ENCODE data around the gene RAB9A.
A peak's percentile ranks its signal among the peaks of the same experiment; 100 is the strongest.

The RAB9A gene

DNA sequence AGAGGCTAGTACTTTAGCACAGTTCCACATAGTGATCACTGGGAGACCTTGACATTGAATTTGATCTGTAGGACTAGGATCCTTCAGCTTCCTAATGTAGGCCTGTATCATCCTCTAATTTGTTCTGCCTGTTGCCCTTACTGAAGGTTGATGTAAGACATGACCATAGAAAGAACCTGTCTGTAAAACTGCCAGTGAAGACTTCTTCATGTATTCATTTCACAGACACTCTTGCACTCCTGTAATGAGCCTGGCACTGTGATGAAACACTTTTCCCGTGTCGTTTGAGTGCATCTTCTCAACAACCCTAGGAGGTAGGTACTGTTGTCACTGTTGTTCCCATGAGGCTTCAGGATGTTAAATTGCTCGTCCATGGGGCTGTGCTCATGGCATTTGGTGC lies 14.7 kb downstream of the RAB9A start:
- DNase-seq (ENCODE audit: low read depth): no peak
- no peak overlapping the region for H3K4me3 ChIP-seq (ENCODE audit: control insufficient read depth, low read depth, low read length)
- TF ChIP-seq, protein P1, sequence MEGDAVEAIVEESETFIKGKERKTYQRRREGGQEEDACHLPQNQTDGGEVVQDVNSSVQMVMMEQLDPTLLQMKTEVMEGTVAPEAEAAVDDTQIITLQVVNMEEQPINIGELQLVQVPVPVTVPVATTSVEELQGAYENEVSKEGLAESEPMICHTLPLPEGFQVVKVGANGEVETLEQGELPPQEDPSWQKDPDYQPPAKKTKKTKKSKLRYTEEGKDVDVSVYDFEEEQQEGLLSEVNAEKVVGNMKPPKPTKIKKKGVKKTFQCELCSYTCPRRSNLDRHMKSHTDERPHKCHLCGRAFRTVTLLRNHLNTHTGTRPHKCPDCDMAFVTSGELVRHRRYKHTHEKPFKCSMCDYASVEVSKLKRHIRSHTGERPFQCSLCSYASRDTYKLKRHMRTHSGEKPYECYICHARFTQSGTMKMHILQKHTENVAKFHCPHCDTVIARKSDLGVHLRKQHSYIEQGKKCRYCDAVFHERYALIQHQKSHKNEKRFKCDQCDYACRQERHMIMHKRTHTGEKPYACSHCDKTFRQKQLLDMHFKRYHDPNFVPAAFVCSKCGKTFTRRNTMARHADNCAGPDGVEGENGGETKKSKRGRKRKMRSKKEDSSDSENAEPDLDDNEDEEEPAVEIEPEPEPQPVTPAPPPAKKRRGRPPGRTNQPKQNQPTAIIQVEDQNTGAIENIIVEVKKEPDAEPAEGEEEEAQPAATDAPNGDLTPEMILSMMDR (conservative IDR thresholded peaks at IDR 0.05; ENCODE audit: control insufficient read depth, insufficient read depth, low read depth, low read length): no peak

DNA sequence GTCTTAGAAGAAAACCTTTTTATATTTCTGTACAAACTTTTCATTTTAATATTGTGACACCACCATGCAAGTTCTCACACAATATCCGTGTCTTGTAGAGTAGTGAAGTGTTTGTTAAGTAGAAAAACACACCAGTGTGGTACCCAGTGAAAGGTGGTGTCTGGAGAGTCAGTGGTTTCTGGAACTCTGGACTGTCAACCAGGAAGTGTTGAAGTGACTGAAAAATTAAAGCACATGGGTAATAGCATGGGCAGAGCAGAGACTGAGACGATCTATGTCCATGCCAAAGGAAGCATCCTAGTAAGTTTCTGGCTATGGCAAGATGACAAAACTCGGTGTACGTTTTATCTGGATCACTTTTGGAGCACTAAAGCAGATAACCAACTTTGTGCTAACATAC lies 22.2 kb downstream of the RAB9A start:
- no peak overlapping the region for H3K4me3 ChIP-seq (ENCODE audit: control insufficient read depth, low read depth, low read length)
- DNase-seq (ENCODE audit: low read depth): no peak
- TF ChIP-seq, protein P1 (conservative IDR thresholded peaks at IDR 0.05; ENCODE audit: control insufficient read depth, insufficient read depth, low read depth, low read length): no peak

DNA sequence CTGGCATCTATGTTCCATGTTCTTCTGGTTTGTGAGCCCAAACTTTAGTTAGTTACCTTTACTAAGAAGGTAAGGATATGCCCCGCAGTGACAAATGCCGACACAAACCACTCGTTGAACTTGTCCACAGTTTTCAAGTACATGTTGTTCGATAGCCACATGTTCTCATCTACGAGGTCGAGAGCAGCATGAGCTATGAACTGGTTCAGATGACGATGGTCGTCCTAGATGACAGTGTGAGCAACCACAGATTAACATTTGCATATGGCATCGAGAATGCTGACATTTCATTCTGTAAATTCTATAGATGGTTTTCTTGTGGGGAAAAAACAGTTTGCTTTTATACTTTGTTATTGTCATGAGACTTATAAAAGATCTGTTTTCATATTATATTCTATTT lies 27.5 kb downstream of the RAB9A start:
- H3K4me3 ChIP-seq (ENCODE audit: control insufficient read depth, low read depth, low read length): no peak overlapping the region
- no peak for DNase-seq (ENCODE audit: low read depth)
- TF ChIP-seq, protein P1 (conservative IDR thresholded peaks at IDR 0.05; ENCODE audit: control insufficient read depth, insufficient read depth, low read depth, low read length): no peak

DNA sequence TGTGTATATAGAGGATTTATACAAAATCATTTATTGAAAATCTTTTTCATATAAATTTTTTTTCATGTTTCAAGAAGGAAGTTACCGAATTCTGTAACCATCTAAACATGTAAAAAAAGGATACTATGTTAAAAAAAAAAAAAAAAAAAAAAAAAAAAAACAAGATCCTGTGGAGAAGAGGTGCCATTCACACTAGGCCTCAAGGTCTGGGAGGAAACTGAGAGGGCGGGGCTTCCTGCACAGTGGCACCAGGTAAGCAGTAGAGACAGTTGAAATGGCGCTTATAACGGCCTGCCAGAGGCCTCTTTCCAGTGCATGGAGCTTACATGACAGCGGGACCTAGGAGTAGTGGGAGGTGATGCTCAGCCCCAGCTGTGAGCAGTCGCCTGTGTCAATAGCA lies 28.0 kb downstream of the RAB9A start:
- H3K4me3 ChIP-seq (ENCODE audit: control insufficient read depth, low read depth, low read length): no peak overlapping the region
- DNase-seq (ENCODE audit: low read depth): no peak
- TF ChIP-seq, protein P1 (conservative IDR thresholded peaks at IDR 0.05; ENCODE audit: control insufficient read depth, insufficient read depth, low read depth, low read length): no peak

DNA sequence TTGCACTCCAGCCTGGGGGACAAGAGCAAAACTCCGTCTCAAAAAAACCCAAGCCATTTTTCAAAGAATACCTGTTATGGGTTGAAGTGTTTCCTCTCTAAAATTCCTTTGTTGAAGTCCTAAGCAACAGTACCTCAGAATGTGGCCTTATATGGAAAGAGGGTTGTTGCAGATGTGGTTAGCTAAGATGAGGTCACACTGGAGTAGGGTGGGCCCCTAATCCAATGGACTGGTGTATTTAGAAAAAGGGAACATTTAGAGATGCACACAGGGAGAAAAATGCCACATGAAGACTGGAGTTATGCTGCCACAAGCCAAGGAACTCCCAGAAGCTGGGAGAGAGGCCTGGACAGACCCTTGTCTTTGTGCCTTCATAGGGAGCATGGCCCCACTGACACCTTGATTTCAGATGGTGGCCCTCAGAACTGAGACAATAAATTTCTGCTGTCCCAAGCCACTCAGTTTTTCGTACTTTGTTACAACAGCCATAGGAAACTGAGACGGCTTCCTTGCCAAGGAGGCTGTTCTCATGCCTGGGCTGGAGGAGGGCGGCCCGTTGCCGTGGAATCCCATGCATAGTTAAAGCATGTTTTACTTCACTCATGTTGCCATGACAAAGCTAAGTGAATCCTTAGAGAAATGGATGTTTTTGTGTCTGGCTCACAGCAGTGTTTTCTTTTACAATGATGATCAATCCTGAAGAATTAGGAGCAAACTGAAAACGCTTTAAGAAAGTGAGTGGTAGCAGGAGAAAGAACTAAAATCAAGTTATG lies 29.0 kb downstream of the RAB9A start:
- DNase-seq (ENCODE audit: low read depth): peak; percentile 76
- no peak overlapping the region for H3K4me3 ChIP-seq (ENCODE audit: control insufficient read depth, low read depth, low read length)
- TF ChIP-seq, protein P1 (conservative IDR thresholded peaks at IDR 0.05; ENCODE audit: control insufficient read depth, insufficient read depth, low read depth, low read length): no peak

DNA sequence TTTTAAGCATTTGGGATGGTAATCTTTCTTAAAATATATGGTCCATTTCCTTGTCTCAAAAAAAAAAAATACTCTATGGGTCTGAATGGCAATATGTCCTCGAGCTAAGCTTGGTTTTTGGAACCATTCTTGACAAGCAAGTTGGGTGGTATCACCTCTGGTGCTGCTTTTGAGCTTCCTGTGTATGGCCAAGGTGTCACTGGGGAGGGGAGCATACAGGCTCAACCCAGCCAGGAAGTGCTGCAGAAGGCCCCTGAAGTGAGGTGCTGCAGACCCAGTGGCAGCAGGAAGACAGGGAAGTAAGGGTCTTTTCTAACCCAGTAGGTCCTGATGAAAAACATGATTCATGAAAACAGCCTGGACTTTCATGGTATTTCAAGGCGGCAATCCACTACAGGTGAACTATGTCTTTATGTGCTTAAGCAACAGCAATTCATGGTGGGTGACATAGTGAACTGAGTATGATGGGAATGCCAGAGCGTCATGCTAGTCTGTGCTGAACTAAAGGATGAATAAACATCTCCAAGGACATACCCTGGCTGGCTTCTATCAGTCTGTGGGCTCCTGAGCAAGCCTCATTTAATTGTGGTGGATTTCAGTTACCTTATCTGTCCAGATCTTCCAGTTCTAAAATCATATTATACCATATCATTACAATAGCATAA lies 30.4 kb downstream of the RAB9A start:
- DNase-seq (ENCODE audit: low read depth): no peak
- TF ChIP-seq, protein P1 (conservative IDR thresholded peaks at IDR 0.05; ENCODE audit: control insufficient read depth, insufficient read depth, low read depth, low read length): no peak
- no peak overlapping the region for H3K4me3 ChIP-seq (ENCODE audit: control insufficient read depth, low read depth, low read length)

Data from fibroblast of mammary gland (primary cell).